ENCODE data around the gene CENPV.

DNA sequence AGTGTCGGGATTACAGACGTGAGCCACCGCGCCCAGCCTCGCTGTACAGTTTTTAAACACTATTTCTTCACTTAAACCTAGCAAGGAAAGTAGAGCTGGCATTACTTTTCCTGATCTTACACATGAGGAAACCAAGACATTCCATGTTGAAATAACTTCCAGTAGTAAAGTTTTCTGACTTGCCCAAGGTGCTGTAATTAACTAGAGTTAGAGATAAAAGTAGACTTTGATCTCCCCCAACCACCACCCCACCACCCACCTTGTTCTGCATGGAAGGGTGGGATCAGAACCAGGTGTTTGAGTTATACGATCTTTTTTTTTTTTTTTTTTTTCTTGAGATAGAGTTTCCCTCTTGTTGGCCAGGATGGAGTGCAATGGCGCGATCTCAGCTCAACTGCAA lies 47.1 kb downstream of the CENPV start:
- TF ChIP-seq POLR2A (IDR thresholded peaks at IDR 0.05; ENCODE audit: low read length) (no peak), GATA1 (IDR thresholded peaks at IDR 0.05; ENCODE audit: low read depth, low read length) (no peak)

Measured in erythroblast (primary cell).